NCI-H146 treated with DMSO at 0.1 percent for 48 hours (cell line): Measurements from ENCODE around the gene TIRAP.

Experiments used
- DNase-seq: peaks from one replicate; lab custom pipeline; 2025; ENCODE audit not compliant: unreplicated experiment; lab: John Stamatoyannopoulos, UW

Gene TIRAP

DNA sequence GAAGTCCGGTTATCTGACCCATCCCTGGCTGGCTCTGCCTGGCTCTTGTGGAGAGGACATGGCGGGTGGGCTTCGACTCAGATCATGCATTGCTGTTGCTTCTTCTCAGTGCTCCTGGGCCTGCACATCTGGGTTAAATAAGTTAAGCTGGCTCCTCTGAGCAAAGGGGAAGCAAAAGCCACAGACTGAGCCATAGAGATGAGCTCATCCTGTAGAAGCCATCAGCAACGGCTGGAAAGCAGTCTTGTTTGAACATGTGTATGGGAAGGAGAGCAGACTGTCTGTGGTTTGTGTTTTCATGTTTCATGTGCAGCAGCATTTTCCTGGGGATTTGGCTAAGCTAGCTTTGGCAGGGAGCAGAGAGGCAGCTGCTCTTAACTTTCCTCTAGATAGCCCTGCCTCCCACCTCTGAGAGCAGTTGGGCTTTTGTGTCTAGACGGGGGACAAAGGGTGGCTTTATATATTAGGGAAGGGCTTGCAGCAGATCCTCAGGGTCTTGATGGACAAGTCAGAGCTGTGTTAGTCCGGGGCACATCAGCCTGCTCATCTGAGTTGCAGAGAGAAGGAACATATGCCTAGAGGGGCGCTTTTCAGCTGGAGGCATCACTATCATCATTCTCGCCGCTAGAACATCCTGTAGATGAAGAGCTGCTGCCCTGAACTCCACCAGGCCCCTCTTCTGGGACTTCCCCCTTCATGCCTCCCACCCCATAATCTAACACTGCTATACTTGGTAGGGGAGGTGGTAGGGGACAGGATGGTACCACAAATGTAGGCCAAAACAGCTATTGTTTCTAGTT lies 35.9 kb downstream of the TIRAP start:
- no peak for DNase-seq

DNA sequence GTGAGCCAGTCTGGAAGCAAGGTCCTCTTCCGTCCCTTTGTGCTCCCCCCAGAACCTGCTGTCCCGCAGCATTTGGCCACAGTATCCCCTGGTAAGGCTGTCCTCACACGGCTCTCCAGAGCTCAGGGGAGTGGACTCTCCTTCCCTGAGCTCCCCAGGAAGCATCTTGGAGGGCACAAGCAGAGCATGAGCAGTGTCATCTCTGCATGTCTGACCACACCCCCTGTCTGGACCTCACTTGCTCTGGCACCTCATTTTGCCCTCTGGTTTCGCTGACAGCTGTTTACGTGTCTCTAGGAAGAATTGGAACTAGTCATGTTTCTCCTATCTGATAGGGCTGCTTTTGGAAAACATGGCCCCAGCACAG lies 36.5 kb downstream of the TIRAP start:
- DNase-seq: no peak

DNA sequence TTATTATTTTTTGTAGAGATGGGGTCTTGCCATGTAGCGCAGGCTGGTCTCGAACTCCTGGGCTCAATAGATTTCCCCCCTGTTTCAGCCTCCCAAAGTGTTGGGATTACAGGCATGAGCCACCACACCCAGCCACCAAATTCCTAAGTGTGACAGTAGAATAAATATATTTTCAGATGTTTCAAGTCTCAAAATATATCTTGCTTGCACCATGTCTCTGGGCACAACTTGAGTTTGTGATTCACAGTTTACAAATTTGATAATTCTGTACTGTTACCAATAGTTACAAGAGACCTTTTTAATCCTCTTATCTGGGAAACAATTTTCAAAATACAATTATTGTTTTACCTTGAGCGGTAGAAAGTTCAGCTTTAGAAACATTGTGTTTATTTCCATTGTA lies 40.1 kb downstream of the TIRAP start:
- no peak for DNase-seq

DNA sequence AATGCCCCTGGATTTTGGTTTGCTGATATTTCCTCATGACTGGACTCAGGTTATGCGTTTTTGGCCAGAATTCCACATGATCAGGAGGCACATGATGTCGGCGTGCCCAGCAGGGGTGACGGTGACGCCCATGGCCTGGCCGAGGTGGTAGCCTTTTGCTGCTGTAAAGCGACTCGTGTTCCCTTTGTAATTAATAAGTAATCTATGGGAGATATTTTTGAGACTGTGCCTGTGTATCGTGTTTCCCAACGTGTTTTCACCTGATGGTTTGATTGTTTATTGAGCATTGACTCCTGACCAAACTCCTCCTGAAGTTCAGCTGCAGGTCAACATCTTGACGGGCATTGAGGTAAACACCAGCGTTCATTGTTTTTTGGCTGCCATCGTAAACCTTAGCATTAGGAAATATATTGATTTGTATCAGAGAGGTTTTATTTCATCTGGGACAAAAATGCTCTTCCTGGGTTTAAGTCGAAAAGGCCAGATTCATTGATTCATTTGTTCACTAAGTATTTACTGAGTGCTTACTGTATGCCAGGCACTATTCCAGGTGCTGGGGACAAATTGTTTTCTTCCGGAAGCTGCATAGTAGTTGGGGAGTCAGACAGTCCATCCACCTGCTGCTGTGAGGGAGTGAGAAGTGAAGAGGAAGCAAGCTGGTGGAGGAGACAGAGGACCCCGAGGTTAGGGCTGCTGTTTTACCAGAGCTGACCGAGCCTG lies 44.5 kb downstream of the TIRAP start:
- DNase-seq: no peak

DNA sequence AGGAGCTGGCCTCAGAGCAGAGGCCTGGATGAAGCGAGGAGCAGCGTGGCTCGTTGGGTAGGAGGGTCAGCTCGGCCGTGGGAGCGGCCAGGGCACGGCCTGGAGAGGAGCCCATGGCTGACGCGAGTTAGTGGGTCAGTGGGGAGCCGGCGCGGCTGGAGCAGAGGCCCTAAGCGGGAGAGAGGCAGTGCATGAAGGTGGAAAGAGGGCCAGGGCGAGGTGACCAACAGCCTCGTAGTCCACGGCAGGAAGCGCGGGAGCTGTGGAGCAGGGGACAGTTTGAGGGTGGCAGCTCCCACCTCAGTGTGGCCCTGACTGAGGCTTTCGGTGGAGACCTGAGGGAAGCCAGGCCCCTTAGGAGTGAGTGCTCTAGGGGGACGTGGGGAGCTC lies 45.1 kb downstream of the TIRAP start:
- DNase-seq: no peak

DNA sequence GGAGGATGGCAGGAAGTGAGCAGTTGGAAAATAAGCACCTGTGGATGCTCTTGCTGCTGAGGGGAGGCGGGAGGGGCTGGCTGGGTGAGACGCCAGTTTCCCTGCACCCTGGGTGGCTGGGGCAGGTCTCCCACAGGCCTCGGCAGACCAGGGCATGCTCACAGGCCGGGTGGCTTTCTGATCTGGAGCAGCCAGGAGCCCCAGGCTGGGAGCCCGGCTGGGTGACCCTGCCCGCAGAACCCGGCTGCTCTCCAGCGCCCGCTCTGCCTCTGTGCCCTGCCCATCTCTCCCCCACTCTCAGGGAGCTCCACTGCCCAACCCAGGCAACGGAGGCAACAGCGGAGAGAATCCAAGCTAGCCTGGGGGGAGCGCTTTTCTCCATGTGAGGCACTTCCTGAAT lies 45.6 kb downstream of the TIRAP start:
- DNase-seq: no peak

DNA sequence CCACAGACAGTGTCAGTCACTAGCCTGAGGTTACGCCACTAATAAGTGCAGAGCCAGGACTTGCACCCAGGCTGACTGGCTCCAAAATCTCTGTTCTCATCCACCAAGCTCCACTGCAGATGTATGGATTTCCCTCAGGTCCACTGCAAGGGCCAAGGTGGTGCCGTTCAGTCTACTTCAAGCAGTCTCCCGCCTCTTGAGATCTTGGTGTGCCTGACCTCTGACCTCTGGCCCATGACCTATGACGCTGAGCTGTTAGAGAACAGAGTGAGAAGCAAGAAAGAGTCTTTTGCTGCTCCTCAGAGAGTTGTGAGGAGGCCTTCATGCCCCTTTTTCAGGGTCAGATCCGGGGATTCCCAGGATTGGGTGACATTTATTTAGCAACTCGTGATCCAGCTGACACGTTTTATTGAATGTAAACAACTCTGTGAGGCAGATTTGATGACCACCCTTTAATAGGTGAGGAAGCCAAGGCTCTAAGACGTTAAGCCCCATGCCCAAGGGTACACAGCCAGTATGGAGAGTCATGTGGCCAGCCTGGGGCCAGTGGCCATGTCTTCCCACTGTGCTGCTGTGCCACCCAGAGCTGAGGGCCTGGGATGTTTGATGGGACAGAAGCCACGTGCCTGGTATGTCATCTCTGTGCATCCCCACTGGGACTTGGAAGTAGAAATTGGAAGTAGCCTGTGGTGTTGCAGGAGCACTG lies 46.2 kb downstream of the TIRAP start:
- DNase-seq: no peak

DNA sequence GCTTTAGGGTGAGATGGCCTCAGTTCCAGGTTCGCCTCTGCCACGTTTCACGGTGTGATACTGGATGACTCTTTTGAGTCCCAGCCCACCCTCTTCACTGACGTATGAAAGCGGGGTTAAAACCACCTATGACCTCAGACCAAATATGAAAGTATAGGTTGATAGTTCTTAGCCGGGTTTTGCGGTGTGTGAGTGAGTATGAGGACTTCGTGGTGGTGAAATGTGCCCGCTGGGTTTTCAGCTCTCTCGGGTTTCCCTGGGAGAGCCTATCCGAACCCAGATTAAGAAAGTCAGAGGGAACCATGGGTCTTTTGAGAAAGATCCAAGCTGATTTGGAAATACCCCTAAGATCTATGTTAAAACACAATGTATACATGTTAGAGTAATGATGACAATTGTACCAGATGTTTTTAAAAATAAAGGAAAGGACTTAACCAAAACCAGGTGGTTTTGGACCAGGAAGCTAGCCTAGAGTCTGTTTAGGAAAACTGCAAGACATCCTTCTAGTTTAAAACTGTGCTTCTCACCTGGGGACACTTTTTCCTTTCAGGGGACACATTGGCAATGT lies 46.8 kb downstream of the TIRAP start:
- DNase-seq: no peak

DNA sequence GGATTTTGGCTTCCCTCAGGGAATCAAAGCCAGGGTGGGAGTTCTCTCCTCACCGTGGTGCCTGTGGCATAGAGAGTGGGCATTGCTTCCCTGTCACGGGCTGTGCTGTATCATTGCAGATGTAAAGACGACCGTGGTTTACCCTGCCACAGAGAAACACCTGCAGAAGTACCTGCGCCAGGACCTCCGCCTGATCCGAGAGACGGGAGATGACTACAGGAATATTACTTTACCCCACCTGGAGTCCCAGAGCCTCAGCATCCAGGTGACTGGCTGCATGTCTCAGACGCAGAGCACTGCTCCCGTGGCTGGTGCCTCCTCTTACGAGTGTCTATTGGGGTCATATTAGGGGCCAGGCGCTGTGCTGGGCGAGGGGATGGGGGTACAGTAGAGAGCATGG lies 48.4 kb downstream of the TIRAP start:
- no peak for DNase-seq

DNA sequence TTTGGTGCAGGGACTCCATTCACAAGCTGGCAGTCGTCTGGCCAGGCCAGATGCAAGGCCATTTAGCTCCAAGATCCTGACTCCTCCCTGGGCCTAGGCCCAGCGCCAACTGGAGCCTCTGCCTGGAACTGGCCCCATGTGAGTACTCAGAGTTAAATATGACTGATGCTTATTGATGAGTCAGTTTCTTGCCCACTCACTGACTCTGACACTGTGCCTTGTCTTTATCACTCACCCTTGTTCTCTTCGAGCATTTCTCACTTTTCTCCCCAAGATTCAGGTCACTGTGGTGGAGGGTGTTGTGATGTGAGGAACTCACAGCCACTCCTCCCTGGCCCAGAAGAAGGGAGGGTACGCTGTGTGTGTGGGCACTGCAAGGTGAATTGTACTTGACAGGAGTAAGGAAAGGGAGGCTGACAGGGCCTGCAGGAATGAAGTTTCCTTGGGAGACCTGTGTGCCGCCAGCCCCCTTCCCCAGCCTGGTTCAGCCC lies 49.4 kb downstream of the TIRAP start:
- DNase-seq: no peak

DNA sequence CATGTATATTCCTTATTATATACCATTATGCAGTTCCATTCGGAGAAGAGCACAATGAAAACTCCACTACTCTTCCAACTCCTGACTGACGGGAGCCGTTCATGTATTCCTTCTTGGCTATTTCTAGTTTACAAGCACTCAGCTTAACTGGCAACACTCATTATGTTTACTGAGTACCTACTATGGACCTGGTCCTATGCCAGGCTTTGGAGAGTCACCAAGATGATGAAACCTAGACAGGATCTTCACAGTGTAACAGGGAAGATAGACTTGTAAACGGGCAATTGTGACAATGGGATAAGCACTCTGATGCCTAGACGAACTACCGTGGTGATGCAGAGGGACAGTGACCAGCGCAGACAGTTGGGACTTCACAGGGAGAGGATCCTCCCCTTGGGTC lies 50.2 kb downstream of the TIRAP start:
- no peak for DNase-seq

DNA sequence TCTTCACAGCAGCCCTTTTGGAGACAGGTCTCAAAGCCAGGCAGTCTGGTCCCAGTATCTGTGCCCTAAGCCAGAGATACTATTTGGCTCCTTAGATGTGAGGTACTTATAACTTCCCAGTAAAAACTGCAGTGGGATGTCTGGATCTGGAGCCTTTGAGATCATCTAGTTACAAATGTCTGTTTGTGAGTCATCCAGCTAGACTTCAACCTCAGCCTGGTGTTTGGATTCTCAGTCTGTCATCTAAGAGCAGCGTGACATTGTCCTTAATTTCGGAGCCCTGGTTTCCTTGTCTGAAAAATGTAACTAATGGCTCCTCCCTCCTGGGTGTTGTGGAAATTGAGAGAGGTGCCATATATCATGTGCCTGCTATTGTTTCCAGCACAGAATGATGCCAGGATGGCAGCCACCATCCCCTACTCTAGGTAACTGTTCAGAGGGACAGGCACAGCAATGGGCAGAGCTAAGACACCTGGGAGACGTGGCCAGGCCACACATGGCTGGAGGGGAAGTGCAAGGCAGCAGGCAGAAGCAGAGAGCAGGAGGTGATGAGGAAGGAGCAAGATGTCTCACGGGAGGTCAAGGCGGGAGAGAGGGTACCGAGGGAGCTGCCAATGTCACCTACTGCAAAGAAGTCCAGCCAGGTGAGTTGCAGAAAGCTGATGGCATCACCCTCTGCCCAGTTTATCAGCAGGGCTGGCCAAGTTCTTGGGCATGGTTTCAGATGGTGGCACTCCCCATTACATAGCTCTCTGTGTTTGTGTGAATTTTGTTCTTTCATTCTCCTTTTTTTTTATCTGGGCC lies 52.0 kb downstream of the TIRAP start:
- no peak for DNase-seq

DNA sequence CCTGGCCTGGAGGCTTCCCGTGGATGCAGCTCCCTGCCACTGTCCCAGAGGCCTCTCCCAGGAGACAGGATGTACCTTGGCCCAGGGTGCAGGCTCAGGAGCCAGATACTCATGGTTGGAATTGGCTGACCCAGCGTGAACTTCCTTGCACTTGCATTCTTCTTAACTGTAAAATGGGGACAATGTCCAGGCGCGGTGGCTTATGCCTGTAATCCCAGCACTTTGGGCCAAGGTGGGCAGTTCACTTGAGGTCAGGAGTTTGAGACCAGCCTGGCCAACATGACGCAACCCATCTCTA lies 52.5 kb downstream of the TIRAP start:
- no peak for DNase-seq

DNA sequence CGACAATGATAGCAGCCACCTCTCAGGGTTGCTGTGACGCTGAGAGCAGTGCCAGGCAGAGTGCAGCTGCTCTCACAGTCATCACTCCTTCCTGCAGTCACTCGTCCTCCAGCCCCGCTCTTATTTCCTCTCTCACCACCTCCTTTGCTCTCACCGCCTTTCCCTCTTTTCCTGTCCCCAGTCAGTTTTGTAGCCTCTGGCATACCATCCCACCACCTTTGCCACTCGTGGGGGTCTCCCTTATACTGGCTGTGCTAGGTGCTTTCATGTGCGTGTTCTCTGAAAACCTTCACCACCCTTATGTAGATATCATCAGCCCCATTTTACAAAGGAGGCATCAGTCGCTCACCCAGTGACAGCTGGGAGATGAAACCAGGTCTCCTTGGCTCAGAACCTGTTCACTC lies 53.2 kb downstream of the TIRAP start:
- DNase-seq: no peak

DNA sequence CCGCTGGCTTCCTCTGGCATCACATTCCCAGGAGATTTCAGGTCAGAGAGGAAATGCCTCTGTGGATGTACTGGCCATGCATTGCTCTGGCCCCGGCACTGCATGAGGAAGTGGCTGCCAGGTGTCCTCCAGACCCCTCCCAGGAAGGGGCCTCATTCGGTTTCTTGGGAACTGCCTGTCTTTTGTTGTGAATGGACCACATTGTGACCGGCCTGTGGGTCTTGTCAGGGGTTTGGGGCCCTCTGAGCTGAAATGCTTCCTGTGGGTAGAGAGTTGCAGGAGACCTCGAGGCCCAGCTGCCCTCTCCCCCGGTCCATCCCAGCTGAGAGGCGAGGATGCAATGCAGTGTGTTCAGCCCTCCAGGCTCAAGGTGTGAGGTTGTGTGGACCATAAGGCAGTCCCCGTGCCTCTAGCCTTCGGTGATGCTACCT lies 53.8 kb downstream of the TIRAP start:
- DNase-seq: no peak

DNA sequence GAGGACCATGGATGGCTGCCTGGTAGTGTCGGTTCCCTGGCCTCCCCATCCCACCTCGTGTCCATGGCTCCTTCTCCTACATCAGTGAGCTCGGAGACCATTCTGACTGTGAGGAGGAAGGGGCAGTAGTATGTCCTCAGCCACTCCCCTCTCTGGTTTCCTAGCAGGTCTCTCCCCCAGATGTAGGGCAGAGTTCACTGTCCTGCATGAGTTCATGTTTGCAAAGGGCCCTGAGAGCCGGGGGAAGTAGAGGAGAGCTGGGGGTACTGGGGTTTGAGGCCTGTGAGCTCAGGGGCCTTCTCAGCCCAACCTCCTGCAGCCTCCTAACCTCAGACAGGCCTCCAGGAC lies 54.2 kb downstream of the TIRAP start:
- no peak for DNase-seq

DNA sequence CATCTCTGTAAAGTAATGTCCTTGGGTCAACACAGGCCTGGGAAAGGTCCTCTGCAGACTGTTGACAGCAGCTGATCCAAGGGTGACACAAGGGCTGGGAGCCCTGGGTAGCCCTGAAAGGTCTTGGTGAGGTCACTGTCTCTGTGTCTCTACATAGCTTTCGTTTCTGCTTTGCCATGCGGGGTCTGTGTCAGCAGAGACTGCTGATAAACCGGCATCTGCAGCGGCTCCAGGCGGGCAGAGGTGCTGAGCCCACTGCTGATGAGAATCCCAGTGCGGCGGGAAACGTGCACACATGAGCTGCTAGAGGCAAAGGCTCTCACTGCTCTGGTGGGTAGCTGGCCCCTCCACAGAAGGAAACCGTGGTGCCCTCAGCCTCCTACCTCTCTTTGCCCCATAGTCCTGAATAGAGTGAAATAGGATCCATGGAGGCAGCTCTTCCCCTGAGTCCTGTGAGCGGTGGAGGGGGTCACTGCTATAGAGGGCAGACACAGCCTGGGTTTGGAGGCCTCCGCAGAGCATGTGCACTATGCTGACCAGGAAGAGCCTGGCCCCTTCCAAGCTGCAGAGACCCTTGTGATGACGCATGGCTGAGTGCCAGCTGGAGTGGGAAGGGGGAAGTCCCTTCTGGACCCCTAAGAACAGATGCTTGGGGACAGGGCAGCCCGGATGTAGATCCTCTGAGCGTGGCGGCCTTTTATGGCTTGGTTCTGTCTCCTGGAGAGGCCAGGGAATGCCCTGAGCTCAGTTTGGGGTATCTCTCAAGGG lies 54.8 kb downstream of the TIRAP start:
- DNase-seq: no peak

DNA sequence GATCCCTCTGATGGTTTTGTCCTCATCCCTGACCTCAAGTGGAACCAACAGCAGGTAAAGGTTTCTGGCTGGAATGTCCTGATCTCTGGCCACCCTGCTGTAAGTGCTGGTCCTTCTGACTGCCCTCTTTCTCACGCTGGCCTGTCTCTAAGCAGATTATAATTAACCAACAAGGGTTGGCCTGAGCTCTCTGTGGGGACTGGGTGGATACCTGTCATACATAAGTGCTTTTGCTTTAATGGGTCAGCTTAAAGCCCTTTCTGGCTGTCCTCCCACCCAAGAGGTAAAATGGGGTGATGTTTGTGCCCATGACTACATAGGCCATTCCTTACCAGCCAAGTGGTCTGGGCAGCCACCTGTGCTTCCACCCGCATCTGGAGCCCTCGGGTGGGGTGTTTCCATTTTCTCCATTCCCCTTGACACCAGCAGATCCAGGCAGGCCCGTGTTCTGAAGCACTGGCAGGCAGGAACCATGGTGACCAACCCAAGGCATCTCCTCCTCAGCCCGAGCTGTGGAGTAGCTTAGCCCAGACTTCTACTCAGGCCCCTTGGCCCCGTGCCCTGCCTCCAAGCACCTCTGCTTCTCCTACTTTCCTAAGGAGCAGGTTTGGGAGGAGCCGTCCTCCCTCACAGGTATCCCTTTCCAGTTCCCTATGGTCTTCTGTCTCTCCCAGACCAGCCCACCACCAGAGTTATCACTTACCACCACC lies 55.6 kb downstream of the TIRAP start:
- no peak for DNase-seq

DNA sequence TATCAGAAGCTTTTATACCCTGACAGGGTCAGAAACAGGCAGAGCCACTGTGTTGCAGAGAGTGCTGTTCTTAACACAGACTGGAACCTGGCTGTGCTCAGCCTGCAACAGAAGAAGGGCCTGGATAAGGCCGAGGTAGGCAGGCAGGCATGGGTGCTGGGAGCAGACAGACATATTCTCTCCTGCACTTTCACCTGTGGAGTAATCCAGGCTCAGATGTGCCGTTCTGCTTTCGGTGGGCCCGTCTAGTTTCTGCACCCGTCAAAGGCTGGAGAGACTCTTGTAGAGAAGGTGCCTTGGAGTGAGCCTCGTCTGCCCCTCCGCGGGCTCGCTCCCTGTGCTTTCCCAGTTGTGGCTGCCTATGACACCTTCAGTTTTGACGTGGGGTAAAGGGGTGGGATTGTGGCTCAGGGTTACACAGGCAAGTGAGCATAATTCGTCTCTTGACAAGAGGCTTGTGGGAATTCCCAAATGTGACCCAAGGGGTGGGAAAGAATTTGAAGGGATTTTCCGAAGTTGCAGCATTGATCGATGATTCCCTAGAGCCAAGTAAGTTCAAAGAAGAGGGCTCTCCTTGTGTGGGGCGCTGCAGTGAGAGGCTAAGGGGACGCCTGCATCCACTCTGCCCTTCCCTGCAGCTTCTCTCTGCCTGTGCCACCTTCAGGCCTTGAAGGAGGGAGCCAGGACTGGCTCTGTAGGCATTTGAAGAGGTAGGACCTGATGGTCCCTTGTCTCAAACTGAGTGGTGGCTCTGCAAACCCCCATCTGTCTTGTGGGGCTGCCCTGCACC lies 56.4 kb downstream of the TIRAP start:
- no peak for DNase-seq
